OCI-LY7 (cell line): ENCODE measurements around the gene MAP3K20.

Source experiments
- CTCF ChIP-seq: fragments of 200-600 bp; sonication (generic); conservative IDR thresholded peaks from 2 replicates; pipeline ENCODE4 v1.5.1; 2014; ENCODE audit warnings: mild to moderate bottlenecking, antibody characterized with exemption, low read length, moderate library complexity, mixed read lengths
- EZH2phosphoT487 ChIP-seq: fragments of 200-600 bp; sonication (generic); IDR thresholded peaks from 2 replicates; pipeline ENCODE4 v1.6.1; 2018; ENCODE audit warnings: low read depth, borderline replicate concordance, mild to moderate bottlenecking, mixed run types, antibody characterized with exemption, low read length, moderate library complexity, mixed read lengths

- TF ChIP-seq CTCF (no peak), EZH2phosphoT487 (no peak)
Observed at GRCh38 chr2:173288561-173288960, 212.9 kb downstream of the MAP3K20 start.
